ENCODE measurements around the gene USP17L28.
"Not testable (repeated sequence)": the region's sequence is repeated elsewhere in the genome, so short reads cannot be mapped to it uniquely, and the experiment has no call there.

Gene USP17L28, protein sequence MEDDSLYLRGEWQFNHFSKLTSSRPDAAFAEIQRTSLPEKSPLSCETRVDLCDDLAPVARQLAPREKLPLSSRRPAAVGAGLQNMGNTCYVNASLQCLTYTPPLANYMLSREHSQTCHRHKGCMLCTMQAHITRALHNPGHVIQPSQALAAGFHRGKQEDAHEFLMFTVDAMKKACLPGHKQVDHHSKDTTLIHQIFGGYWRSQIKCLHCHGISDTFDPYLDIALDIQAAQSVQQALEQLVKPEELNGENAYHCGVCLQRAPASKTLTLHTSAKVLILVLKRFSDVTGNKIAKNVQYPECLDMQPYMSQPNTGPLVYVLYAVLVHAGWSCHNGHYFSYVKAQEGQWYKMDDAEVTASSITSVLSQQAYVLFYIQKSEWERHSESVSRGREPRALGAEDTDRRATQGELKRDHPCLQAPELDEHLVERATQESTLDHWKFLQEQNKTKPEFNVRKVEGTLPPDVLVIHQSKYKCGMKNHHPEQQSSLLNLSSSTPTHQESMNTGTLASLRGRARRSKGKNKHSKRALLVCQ

DNA sequence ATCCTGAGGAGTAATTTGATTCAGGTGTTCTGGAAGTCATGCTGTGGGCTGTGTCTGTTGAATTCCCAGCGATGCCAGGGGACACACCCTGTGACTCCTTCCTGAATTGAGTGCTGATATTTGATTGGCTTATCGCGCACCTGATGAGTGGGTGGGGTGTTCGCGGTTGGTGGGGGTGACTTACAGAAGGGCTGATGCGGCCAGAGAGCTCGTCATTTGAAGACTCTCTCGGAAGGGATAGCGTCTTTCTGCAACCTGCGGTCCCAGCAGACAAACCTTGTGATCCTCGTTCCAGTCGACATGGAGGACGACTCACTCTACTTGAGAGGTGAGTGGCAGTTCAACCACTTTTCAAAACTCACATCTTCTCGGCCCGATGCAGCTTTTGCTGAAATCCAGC is at the start of gene USP17L28:
TSS of gene USP17L28 (plus strand) at position 301 of the 400 bp plus-strand sequence. CDS start at position 301, 0 bp downstream.
- not testable (repeated sequence) for DNase-seq; H3K36me3 ChIP-seq; H3K27me3 ChIP-seq (ENCODE audit: insufficient read depth, low read depth, severe bottlenecking); H3K9me3 ChIP-seq (ENCODE audit: severe bottlenecking); H3K27ac ChIP-seq; H3K4me3 ChIP-seq (ENCODE audit: low read depth, low read length)

DNA sequence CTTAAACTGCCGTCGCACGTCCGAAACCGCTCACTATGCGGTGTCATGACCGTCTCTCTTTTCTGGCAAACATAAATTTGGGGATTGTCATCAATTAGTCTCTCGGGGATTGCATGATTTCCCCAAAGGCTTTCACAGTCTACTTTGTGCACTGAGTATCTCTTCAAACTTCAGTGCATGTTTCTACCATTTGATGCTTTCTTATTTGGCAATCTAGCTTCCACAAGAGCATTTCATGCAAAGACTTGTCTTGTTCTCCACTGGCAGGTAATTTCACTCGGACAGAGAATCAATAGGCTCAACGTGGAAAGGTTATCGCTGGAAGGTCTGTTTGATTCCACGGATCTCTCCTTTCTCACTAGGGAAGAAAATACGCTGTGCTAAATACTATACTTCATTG is 24.5 kb upstream of the USP17L28 start:
- not testable (repeated sequence) for H3K36me3 ChIP-seq; H3K4me3 ChIP-seq (ENCODE audit: low read depth, low read length)

DNA sequence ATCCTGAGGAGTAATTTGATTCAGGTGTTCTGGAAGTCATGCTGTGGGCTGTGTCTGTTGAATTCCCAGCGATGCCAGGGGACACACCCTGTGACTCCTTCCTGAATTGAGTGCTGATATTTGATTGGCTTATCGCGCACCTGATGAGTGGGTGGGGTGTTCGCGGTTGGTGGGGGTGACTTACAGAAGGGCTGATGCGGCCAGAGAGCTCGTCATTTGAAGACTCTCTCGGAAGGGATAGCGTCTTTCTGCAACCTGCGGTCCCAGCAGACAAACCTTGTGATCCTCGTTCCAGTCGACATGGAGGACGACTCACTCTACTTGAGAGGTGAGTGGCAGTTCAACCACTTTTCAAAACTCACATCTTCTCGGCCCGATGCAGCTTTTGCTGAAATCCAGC is 23.8 kb upstream of the USP17L28 start, which contains the start of gene USP17L24:
TSS of gene USP17L24 (plus strand) at position 301 of the 400 bp plus-strand sequence. CDS start at position 301, 0 bp downstream.
- not testable (repeated sequence) for H3K36me3 ChIP-seq; H3K27me3 ChIP-seq (ENCODE audit: insufficient read depth, low read depth, severe bottlenecking); H3K9me3 ChIP-seq (ENCODE audit: severe bottlenecking); H3K4me3 ChIP-seq (ENCODE audit: low read depth, low read length); H3K27ac ChIP-seq; DNase-seq

More for the DNA sequence above, 24.5 kb upstream of the USP17L28 start:
- not testable (repeated sequence) for DNase-seq; H3K27me3 ChIP-seq (ENCODE audit: insufficient read depth, low read depth, severe bottlenecking); H3K9me3 ChIP-seq (ENCODE audit: severe bottlenecking); H3K27ac ChIP-seq

DNA sequence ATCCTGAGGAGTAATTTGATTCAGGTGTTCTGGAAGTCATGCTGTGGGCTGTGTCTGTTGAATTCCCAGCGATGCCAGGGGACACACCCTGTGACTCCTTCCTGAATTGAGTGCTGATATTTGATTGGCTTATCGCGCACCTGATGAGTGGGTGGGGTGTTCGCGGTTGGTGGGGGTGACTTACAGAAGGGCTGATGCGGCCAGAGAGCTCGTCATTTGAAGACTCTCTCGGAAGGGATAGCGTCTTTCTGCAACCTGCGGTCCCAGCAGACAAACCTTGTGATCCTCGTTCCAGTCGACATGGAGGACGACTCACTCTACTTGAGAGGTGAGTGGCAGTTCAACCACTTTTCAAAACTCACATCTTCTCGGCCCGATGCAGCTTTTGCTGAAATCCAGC is 19.1 kb upstream of the USP17L28 start, which contains the start of gene USP17L25:
TSS of gene USP17L25 (plus strand) at position 301 of the 400 bp plus-strand sequence. CDS start at position 301, 0 bp downstream.
- H3K4me3 ChIP-seq (ENCODE audit: low read depth, low read length); H3K27ac ChIP-seq; H3K36me3 ChIP-seq; DNase-seq; H3K9me3 ChIP-seq (ENCODE audit: severe bottlenecking); H3K27me3 ChIP-seq (ENCODE audit: insufficient read depth, low read depth, severe bottlenecking): not testable (repeated sequence)

DNA sequence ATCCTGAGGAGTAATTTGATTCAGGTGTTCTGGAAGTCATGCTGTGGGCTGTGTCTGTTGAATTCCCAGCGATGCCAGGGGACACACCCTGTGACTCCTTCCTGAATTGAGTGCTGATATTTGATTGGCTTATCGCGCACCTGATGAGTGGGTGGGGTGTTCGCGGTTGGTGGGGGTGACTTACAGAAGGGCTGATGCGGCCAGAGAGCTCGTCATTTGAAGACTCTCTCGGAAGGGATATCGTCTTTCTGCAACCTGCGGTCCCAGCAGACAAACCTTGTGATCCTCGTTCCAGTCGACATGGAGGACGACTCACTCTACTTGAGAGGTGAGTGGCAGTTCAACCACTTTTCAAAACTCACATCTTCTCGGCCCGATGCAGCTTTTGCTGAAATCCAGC is 14.3 kb upstream of the USP17L28 start, which contains the start of gene USP17L26:
TSS of gene USP17L26 (plus strand) at position 301 of the 400 bp plus-strand sequence. CDS start at position 301, 0 bp downstream.
- not testable (repeated sequence) for H3K36me3 ChIP-seq; DNase-seq; H3K9me3 ChIP-seq (ENCODE audit: severe bottlenecking); H3K27ac ChIP-seq; H3K27me3 ChIP-seq (ENCODE audit: insufficient read depth, low read depth, severe bottlenecking); H3K4me3 ChIP-seq (ENCODE audit: low read depth, low read length)

DNA sequence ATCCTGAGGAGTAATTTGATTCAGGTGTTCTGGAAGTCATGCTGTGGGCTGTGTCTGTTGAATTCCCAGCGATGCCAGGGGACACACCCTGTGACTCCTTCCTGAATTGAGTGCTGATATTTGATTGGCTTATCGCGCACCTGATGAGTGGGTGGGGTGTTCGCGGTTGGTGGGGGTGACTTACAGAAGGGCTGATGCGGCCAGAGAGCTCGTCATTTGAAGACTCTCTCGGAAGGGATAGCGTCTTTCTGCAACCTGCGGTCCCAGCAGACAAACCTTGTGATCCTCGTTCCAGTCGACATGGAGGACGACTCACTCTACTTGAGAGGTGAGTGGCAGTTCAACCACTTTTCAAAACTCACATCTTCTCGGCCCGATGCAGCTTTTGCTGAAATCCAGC is 9.6 kb upstream of the USP17L28 start, which contains the start of gene USP17L5:
TSS of gene USP17L5 (plus strand) at position 301 of the 400 bp plus-strand sequence. CDS start at position 301, 0 bp downstream.
- H3K4me3 ChIP-seq (ENCODE audit: low read depth, low read length); H3K27me3 ChIP-seq (ENCODE audit: insufficient read depth, low read depth, severe bottlenecking); DNase-seq; H3K9me3 ChIP-seq (ENCODE audit: severe bottlenecking); H3K36me3 ChIP-seq; H3K27ac ChIP-seq: not testable (repeated sequence)

DNA sequence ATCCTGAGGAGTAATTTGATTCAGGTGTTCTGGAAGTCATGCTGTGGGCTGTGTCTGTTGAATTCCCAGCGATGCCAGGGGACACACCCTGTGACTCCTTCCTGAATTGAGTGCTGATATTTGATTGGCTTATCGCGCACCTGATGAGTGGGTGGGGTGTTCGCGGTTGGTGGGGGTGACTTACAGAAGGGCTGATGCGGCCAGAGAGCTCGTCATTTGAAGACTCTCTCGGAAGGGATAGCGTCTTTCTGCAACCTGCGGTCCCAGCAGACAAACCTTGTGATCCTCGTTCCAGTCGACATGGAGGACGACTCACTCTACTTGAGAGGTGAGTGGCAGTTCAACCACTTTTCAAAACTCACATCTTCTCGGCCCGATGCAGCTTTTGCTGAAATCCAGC is 4.8 kb upstream of the USP17L28 start, which contains the start of gene USP17L27:
TSS of gene USP17L27 (plus strand) at position 301 of the 400 bp plus-strand sequence. CDS start at position 301, 0 bp downstream.
- not testable (repeated sequence) for H3K27me3 ChIP-seq (ENCODE audit: insufficient read depth, low read depth, severe bottlenecking); H3K27ac ChIP-seq; H3K9me3 ChIP-seq (ENCODE audit: severe bottlenecking); H3K4me3 ChIP-seq (ENCODE audit: low read depth, low read length); DNase-seq; H3K36me3 ChIP-seq

DNA sequence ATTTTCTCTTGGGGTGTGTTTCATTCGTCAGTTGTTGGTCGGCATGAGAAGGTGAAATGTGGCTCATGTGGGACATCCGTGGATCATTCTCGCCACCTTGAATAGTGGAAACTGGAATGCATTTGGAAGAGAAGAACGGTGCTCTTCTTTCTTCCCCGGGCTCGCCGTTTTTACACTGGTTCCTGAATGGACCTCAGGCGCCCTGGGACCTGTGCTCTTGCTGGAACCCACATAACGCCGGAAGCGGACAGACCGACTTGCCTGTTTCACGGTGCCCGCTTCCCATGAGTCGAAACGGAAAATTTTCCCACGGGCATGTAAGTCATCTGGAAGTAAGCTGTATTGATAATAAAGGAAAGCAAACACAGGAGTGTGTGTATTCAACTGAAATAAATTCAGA is 2.2 kb downstream of the USP17L28 start:
- not testable (repeated sequence) for H3K27ac ChIP-seq; H3K27me3 ChIP-seq (ENCODE audit: insufficient read depth, low read depth, severe bottlenecking); H3K36me3 ChIP-seq; H3K9me3 ChIP-seq (ENCODE audit: severe bottlenecking); H3K4me3 ChIP-seq (ENCODE audit: low read depth, low read length)
- DNase-seq = peak; percentile 27

DNA sequence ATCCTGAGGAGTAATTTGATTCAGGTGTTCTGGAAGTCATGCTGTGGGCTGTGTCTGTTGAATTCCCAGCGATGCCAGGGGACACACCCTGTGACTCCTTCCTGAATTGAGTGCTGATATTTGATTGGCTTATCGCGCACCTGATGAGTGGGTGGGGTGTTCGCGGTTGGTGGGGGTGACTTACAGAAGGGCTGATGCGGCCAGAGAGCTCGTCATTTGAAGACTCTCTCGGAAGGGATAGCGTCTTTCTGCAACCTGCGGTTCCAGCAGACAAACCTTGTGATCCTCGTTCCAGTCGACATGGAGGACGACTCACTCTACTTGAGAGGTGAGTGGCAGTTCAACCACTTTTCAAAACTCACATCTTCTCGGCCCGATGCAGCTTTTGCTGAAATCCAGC is 4.6 kb downstream of the USP17L28 start, which contains the start of gene USP17L29:
TSS of gene USP17L29 (plus strand) at position 301 of the 400 bp plus-strand sequence. CDS start at position 301, 0 bp downstream.
- H3K36me3 ChIP-seq; H3K27me3 ChIP-seq (ENCODE audit: insufficient read depth, low read depth, severe bottlenecking); H3K27ac ChIP-seq; H3K9me3 ChIP-seq (ENCODE audit: severe bottlenecking); H3K4me3 ChIP-seq (ENCODE audit: low read depth, low read length); DNase-seq: not testable (repeated sequence)

DNA sequence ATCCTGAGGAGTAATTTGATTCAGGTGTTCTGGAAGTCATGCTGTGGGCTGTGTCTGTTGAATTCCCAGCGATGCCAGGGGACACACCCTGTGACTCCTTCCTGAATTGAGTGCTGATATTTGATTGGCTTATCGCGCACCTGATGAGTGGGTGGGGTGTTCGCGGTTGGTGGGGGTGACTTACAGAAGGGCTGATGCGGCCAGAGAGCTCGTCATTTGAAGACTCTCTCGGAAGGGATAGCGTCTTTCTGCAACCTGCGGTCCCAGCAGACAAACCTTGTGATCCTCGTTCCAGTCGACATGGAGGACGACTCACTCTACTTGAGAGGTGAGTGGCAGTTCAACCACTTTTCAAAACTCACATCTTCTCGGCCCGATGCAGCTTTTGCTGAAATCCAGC is 14.1 kb downstream of the USP17L28 start, which contains the start of gene USP17L30:
TSS of gene USP17L30 (plus strand) at position 301 of the 400 bp plus-strand sequence. CDS start at position 301, 0 bp downstream.
- not testable (repeated sequence) for DNase-seq; H3K9me3 ChIP-seq (ENCODE audit: severe bottlenecking); H3K36me3 ChIP-seq; H3K27me3 ChIP-seq (ENCODE audit: insufficient read depth, low read depth, severe bottlenecking); H3K27ac ChIP-seq; H3K4me3 ChIP-seq (ENCODE audit: low read depth, low read length)

DNA sequence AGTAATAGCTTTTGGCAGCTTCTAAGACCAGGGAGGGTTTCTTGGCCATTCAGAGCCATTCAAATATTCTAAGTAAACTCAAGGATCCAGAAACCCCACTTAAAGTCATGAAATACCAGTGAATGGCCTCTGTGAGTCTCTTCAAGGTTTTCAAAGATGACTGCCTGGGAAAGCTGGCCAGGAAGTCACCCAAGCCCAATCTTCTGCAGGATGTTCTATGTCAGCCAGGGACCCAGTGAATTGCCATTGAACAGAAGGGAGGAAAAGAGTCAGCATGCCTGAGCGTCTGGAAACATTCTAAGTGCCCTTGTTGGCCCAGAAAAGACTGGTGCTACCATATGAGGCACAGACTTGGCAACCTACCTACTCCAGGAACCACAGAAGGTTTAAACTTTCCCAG is 31.2 kb downstream of the USP17L28 start:
- H3K27me3 ChIP-seq (ENCODE audit: insufficient read depth, low read depth, severe bottlenecking); H3K4me3 ChIP-seq (ENCODE audit: low read depth, low read length); H3K9me3 ChIP-seq (ENCODE audit: severe bottlenecking); H3K36me3 ChIP-seq; DNase-seq; H3K27ac ChIP-seq: not testable (repeated sequence)

DNA sequence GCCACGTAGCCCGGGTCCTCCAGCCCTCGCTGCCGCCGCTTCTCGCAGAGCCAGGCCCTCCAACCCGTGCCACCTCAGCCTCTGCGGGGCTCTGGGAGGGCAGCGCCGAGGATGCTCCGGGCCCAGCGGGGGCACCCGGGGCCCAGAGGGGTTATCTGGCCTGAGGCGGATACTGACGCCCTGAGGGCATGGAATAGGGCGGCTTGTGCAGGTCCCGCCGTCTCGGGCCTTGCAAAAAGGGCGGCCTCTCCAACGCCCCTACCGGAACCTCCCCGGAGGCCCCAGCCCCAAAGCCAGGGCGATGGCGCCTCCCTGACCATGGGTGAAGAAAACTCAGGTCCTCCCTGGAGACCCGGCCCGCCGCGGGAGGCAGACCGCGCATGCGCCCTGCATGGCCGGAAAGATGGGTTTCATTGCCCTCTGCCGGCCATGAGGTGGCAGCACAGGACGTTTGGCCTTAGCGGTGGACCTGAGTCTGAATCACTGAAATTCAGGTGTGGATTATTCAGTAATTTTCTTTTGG is 32.4 kb downstream of the USP17L28 start:
- H3K4me3 ChIP-seq (ENCODE audit: low read depth, low read length); H3K27me3 ChIP-seq (ENCODE audit: insufficient read depth, low read depth, severe bottlenecking): not testable (repeated sequence)

More for the DNA sequence above, 32.4 kb downstream of the USP17L28 start:
- H3K36me3 ChIP-seq; H3K9me3 ChIP-seq (ENCODE audit: severe bottlenecking); H3K27ac ChIP-seq: not testable (repeated sequence)
- peak; percentile 61 for DNase-seq
